Stomach (tissue), 9 donors: ENCODE measurements around the gene TCP1. TPM values are rescaled to one million over a fixed set of nuclear protein-coding genes. Genes with fewer than 3 reads are reported as not detected.

Experiments
- DNase-seq, 2 donors: peaks; one replicate each; pipeline versions ENCODE4 v3.0.0 to v3.0.0-alpha.2; 2013 to 2019
- H3K27ac ChIP-seq, 5 donors: fragments of 200-600 bp in 4 of 5; sonication (generic) in 4 of 5; one replicate each; pipeline ENCODE4 v1.5.1; 2013 to 2019; ENCODE audit warnings: mild to moderate bottlenecking in 1 of 5, moderate library complexity in 1 of 5
- H3K27me3 ChIP-seq, 3 donors: fragments of 200-600 bp; sonication (generic); one replicate each; pipeline ENCODE4 v1.5.1; 2017 to 2019; ENCODE audit warnings: mixed run types in 1 of 3
- H3K36me3 ChIP-seq, 4 donors: fragments of 200-600 bp; sonication (generic); 1 replicate in 3 of 4; 2 replicates in 1 of 4; pipeline ENCODE4 v1.5.1; 2016 to 2019
- H3K4me1 ChIP-seq, 4 donors: fragments of 200-600 bp; sonication (generic); one replicate each; pipeline ENCODE4 v1.5.1; 2016 to 2019
- H3K4me3 ChIP-seq, 4 donors: fragments of 200-600 bp; sonication (generic) in 3 of 4; one replicate each; pipeline ENCODE4 v1.5.1; 2016 to 2019; ENCODE audit warnings: mild to moderate bottlenecking in 1 of 4
- H3K9me3 ChIP-seq, 4 donors: fragments of 200-600 bp; sonication (generic); one replicate each; pipeline ENCODE4 v1.5.1; 2016 to 2019
- CTCF ChIP-seq, 7 experiments: fragments of 450-650 bp in 4 of 7; fragments of 200-600 bp in 3 of 7; sonication (generic) in 3 of 7; IDR thresholded peaks; one replicate each; pipeline ENCODE4 v1.5.1; 2016 to 2019; ENCODE audit warnings: antibody characterized with exemption in 7 of 7, control low read depth in 2 of 7, mild to moderate bottlenecking in 1 of 7
- EP300 ChIP-seq: sonication (generic); formaldehyde crosslinking; IDR thresholded peaks from one replicate; pipeline ENCODE4 v1.6.1; 2017; ENCODE audit warnings: antibody characterized with exemption
- POLR2A ChIP-seq, 4 donors: fragments of 450-650 bp; IDR thresholded peaks; one replicate each; pipeline ENCODE4 v1.6.1; 2016; ENCODE audit warnings: antibody characterized with exemption in 4 of 4, control low read depth in 2 of 4, mild to moderate bottlenecking in 1 of 4, moderate library complexity in 1 of 4
- POLR2AphosphoS5 ChIP-seq, 3 donors: sonication (generic); formaldehyde crosslinking; IDR thresholded peaks; one replicate each; pipeline ENCODE4 v1.6.1; 2016; ENCODE audit warnings: antibody characterized with exemption in 3 of 3
- WGBS, 5 donors: extraction: QIAGEN DNeasy Blood & Tissue Kit in 3 of 5; methylation state at CpG; one replicate each; pipeline versions ENCODE4 v1.1.5 to v1.1.7; 2013 to 2018; 5-methylcytosine and 5-hydroxymethylcytosine counted together
- intact Hi-C: fragments of 100-400 bp; cut with DNase I; formaldehyde crosslinking; loops from one replicate; pipeline ENCODE4 v1.15.1; 2023; ENCODE audit warnings: low total_unique reads
- polyA plus RNA-seq, 3 donors: library from polyadenylated mRNA; stranded (reverse); fragments of 200-250 nt; gene quantifications; one replicate each; pipeline ENCODE4 v1.2.3, GENCODE V29; 2013
- total RNA-seq, 5 donors: library from RNA; depleted of rRNA; stranded (reverse); fragments of >200 nt; gene quantifications; one replicate each; pipeline versions ENCODE4 v1.1.0 to v1.2.3, GENCODE V29; 2014 to 2016
- donor health status: healthy with polysubstance abuse.
- donor health status: Bipolar disorder and iron deficiency.
- donor health status: healthy.

TCP1 gene
- total and polyA plus RNA-seq, 8 donors, result 52.7 to 199 (median 110) TPM

GRCh38 chr6:159756508-159756907 lies 32.9 kb downstream of the TCP1 start:
- WGBS, 5 donors, result 82 to 96% (median 91%) methylated on average over 4 of the region's 4 CpGs
- peaks cover 37 to 77% (median 74%) of the 10 kb centered on the region in 4 donors for H3K36me3 ChIP-seq
- intact Hi-C loops, result loop anchor here (10.0 kb wide), 1 partner anchor 72 kb away; no protein-coding TSS in a partner anchor
- H3K4me1 ChIP-seq, result peaks cover 0 to 30% (median 14%) of the 10 kb centered on the region in 4 donors
- H3K27me3 ChIP-seq, result no peaks in the 10 kb centered on the region
- TF ChIP-seq POLR2A (IDR thresholded peaks at IDR 0.05) (no peak), CTCF (IDR thresholded peaks at IDR 0.05) (no peak), POLR2AphosphoS5 (IDR thresholded peaks at IDR 0.05) (no peak), EP300 (no peak)
- no peak overlapping the region for H3K4me3 ChIP-seq
- H3K9me3 ChIP-seq, result no peaks in the 10 kb centered on the region
- no peak overlapping the region for H3K27ac ChIP-seq
- DNase-seq, result no peak

- Histone ChIP-seq H3K27ac (peak overlapping the region in 1 of 5 donors; percentile 4), H3K4me1 (peaks cover 0 to 23% (median 4%) of the 10 kb centered on the region in 4 donors), H3K36me3 (peaks cover 40 to 89% (median 85%) of the 10 kb centered on the region in 4 donors), H3K4me3 (no peak overlapping the region), H3K27me3 (no peaks in the 10 kb centered on the region), H3K9me3 (no peaks in the 10 kb centered on the region)
- TF ChIP-seq POLR2AphosphoS5 (IDR thresholded peaks at IDR 0.05) (no peak), CTCF (IDR thresholded peaks at IDR 0.05) (no peak), EP300 (no peak), POLR2A (IDR thresholded peaks at IDR 0.05) (no peak)
- WGBS, 5 donors, result 63 to 81% (median 78%) methylated on average over 15 of the region's 15 CpGs
- intact Hi-C loops, result loop anchor here (10.0 kb wide), 1 partner anchor 70 kb away; no protein-coding TSS in a partner anchor
- DNase-seq, result peak in 1 of 2 donors; percentile 12
Observed at GRCh38 chr6:159754959-159755914, 34.2 kb downstream of the TCP1 start.

GRCh38 chr6:159754401-159754800 lies 35.0 kb downstream of the TCP1 start:
- no peak for DNase-seq
- no peak overlapping the region for H3K27ac ChIP-seq
- H3K36me3 ChIP-seq, result peaks cover 40 to 98% (median 94%) of the 10 kb centered on the region in 4 donors
- peaks cover 0 to 25% (median 0%) of the 10 kb centered on the region in 4 donors for H3K4me1 ChIP-seq
- H3K4me3 ChIP-seq, result no peak overlapping the region
- intact Hi-C loops, result loop anchor here (10.0 kb wide), 1 partner anchor 70 kb away; no protein-coding TSS in a partner anchor
- TF ChIP-seq CTCF (IDR thresholded peaks at IDR 0.05) (no peak), POLR2AphosphoS5 (IDR thresholded peaks at IDR 0.05) (no peak), POLR2A (IDR thresholded peaks at IDR 0.05) (no peak), EP300 (no peak)
- 74 to 91% (median 83%) methylated on average over 2 of the region's 2 CpGs for WGBS, 5 donors
- no peaks in the 10 kb centered on the region for H3K9me3 ChIP-seq
- H3K27me3 ChIP-seq, result no peaks in the 10 kb centered on the region

- Histone ChIP-seq H3K27ac (no peak overlapping the region), H3K4me1 (peaks cover 0 to 31% (median 0%) of the 10 kb centered on the region in 4 donors), H3K27me3 (no peaks in the 10 kb centered on the region), H3K4me3 (no peak overlapping the region), H3K9me3 (no peaks in the 10 kb centered on the region), H3K36me3 (peaks cover 41 to 100% (median 98%) of the 10 kb centered on the region in 4 donors)
- 79 to 85% (median 84%) methylated on average over 6 of the region's 6 CpGs for WGBS, 5 donors
- no peak for DNase-seq
- intact Hi-C loops, result loop anchor here (10.0 kb wide), 1 partner anchor 68 kb away; no protein-coding TSS in a partner anchor
- no peak for TF ChIP-seq CTCF (IDR thresholded peaks at IDR 0.05)
- TF ChIP-seq EP300, result no peak
- TF ChIP-seq POLR2AphosphoS5 (IDR thresholded peaks at IDR 0.05), result peak in 1 of 3 donors; percentile 9
- no peak for TF ChIP-seq POLR2A (IDR thresholded peaks at IDR 0.05)
Observed at GRCh38 chr6:159753081-159753872, 36.1 kb downstream of the TCP1 start.
